HCT116 (cell line): ENCODE measurements around the gene CD300LB. TPM values are rescaled to one million over a fixed set of nuclear protein-coding genes. Genes with fewer than 3 reads are reported as not detected.

Experiments
- ATAC-seq: fragments of 200-7000 bp; cut with Tn5 transposase; 2 replicates; pipeline ENCODE4 v1.9.1; 2020; ENCODE audit warnings: mild to moderate bottlenecking, moderate library complexity
- Bru-seq: library from RNA; stranded (reverse); fragments of 400-500 nt; gene quantifications from one replicate; lab custom pipeline; 2021; lab: Mats Ljungman, UMichigan
- BruChase-seq, 2 experiments: library from RNA; stranded (reverse); fragments of 400-500 nt; gene quantifications; one replicate each; lab custom pipeline; 2021; lab: Mats Ljungman, UMichigan
- BruUV-seq: library from RNA; stranded (reverse); fragments of 400-500 nt; replicated peaks from 2 replicates; lab custom pipeline; 2021; lab: Mats Ljungman, UMichigan
- CTCF ChIA-PET: fragments of 300-600 bp; sonication (Branson Sonifier 250); formaldehyde crosslinking; loops from one replicate; lab custom pipeline; 2021; ENCODE audit warnings: antibody characterized with exemption; lab: Charles Lee
- POLR2A ChIA-PET: fragments of 300-600, 350-600 bp; sonication (Branson Sonifier 250); formaldehyde crosslinking; loops from one replicate; lab custom pipeline; 2021; ENCODE audit warnings: antibody characterized with exemption; lab: Charles Lee
- RAD21 ChIA-PET, 2 experiments: fragments of 300-600 bp; sonication (Branson Sonifier 250); formaldehyde crosslinking; loops; one replicate each; lab custom pipeline; 2023; ENCODE audit warnings: low total read pairs in 2 of 2; ENCODE audit not compliant: uncharacterized antibody in 2 of 2, unreplicated experiment in 2 of 2, low non-redundant PET in 1 of 2; lab: Charles Lee
- DNase-seq: peaks from one replicate; pipeline ENCODE4 v3.0.0-alpha.2; 2010; ENCODE audit warnings: low read depth, low spot score
- H2AFZ ChIP-seq: fragments of 200-600 bp; shearing (Covaris generic), sonication (generic); 2 replicates; pipeline ENCODE4 v1.6.1; 2017; ENCODE audit warnings: low read depth, mixed run types, mixed read lengths, antibody characterized with exemption, low read length; ENCODE audit not compliant: poor library complexity, severe bottlenecking
- H3K27ac ChIP-seq: 2 replicates; pipeline ENCODE4 v1.5.1; 2012; ENCODE audit warnings: low read depth, low read length
- H3K27me3 ChIP-seq: fragments of 200-600 bp; sonication (generic); 2 replicates; pipeline ENCODE4 v1.6.1; 2016; ENCODE audit warnings: mixed run types, low read length, mixed read lengths; ENCODE audit not compliant: insufficient read depth
- H3K36me3 ChIP-seq, 2 experiments: fragments of 200-500 bp in 1 of 2; fragments of 200-600 bp in 1 of 2; sonication (Bioruptor generic) in 1 of 2; sonication (generic) in 1 of 2; 2 replicates each; pipeline versions ENCODE4 v1.5.1 to v1.6.1; 2014 to 2016; ENCODE audit warnings: low read length in 2 of 2, inconsistent platforms in 1 of 2, mixed read lengths in 1 of 2, mixed run types in 1 of 2; ENCODE audit not compliant: insufficient read depth in 2 of 2, control insufficient read depth in 1 of 2
- H3K4me1 ChIP-seq, 2 experiments: fragments of 200-600 bp in 1 of 2; sonication (generic) in 1 of 2; 2 replicates each; pipeline versions ENCODE4 v1.5.1 to v1.6.1; 2012 to 2017; ENCODE audit warnings: low read length in 2 of 2, inconsistent platforms in 1 of 2, mild to moderate bottlenecking in 1 of 2, mixed read lengths in 1 of 2, mixed run types in 1 of 2, moderate library complexity in 1 of 2; ENCODE audit not compliant: insufficient read depth in 2 of 2, control insufficient read depth in 1 of 2
- H3K4me2 ChIP-seq: fragments of 200-600 bp; sonication (generic); 2 replicates; pipeline ENCODE4 v1.6.1; 2017; ENCODE audit warnings: mixed run types, low read length, mixed read lengths
- H3K4me3 ChIP-seq, 2 experiments: fragments of 200-600 bp in 1 of 2; sonication (generic) in 1 of 2; replicated peaks in 1 of 2; 2 replicates each; pipeline ENCODE4 v1.5.1; 2011 to 2016; ENCODE audit warnings: low read length in 2 of 2, control low read depth in 1 of 2, low read depth in 1 of 2, mild to moderate bottlenecking in 1 of 2, mixed read lengths in 1 of 2, mixed run types in 1 of 2
- H3K79me2 ChIP-seq: fragments of 200-600 bp; sonication (generic); 2 replicates; pipeline ENCODE4 v1.6.1; 2017; ENCODE audit warnings: mild to moderate bottlenecking, mixed run types, low read length, moderate library complexity, mixed read lengths; ENCODE audit not compliant: insufficient read depth
- H3K9ac ChIP-seq: fragments of 200-600 bp; sonication (generic); 2 replicates; pipeline ENCODE4 v1.6.1; 2016; ENCODE audit warnings: low read length, mixed read lengths
- H3K9me2 ChIP-seq: fragments of 200-600 bp; sonication (generic), shearing (Covaris generic); 2 replicates; pipeline ENCODE4 v1.6.1; 2017; ENCODE audit warnings: mixed run types, mild to moderate bottlenecking, moderate library complexity; ENCODE audit not compliant: insufficient read depth
- H3K9me3 ChIP-seq, 2 experiments: fragments of 200-500 bp in 1 of 2; fragments of 200-600 bp in 1 of 2; sonication (Bioruptor generic) in 1 of 2; sonication (generic) in 1 of 2; 2 replicates each; pipeline ENCODE4 v1.6.1; 2014 to 2017; ENCODE audit warnings: low read length in 2 of 2, mixed read lengths in 2 of 2, inconsistent platforms in 1 of 2, low read depth in 1 of 2, mild to moderate bottlenecking in 1 of 2, mixed run types in 1 of 2, moderate library complexity in 1 of 2; ENCODE audit not compliant: control insufficient read depth in 1 of 2, insufficient read depth in 1 of 2
- H4K20me1 ChIP-seq: fragments of 200-600 bp; sonication (generic), shearing (Covaris generic); 2 replicates; pipeline ENCODE4 v1.6.1; 2017; ENCODE audit warnings: mixed run types, mild to moderate bottlenecking, moderate library complexity; ENCODE audit not compliant: insufficient read depth
- ATF3 ChIP-seq: IDR thresholded peaks from 2 replicates; pipeline ENCODE4 v1.6.1; 2012
- CTCF ChIP-seq, 3 experiments: fragments of 200-600 bp in 1 of 3; sonication (generic) in 1 of 3; IDR thresholded peaks in 2 of 3; conservative IDR thresholded peaks in 1 of 3; 2 replicates each; pipeline ENCODE4 v1.5.1; 2012 to 2017; ENCODE audit warnings: low read depth in 2 of 3, low read length in 2 of 3, antibody characterized with exemption in 1 of 3, borderline replicate concordance in 1 of 3, control low read depth in 1 of 3, mild to moderate bottlenecking in 1 of 3, mixed read lengths in 1 of 3, mixed run types in 1 of 3, moderate library complexity in 1 of 3; ENCODE audit not compliant: insufficient read depth in 1 of 3
- EGR1 ChIP-seq: IDR thresholded peaks from 2 replicates; pipeline ENCODE4 v1.6.1; 2012; ENCODE audit warnings: low read depth
- EZH2phosphoT487 ChIP-seq: fragments of 200-600 bp; IDR thresholded peaks from 2 replicates; pipeline ENCODE4 v1.6.1; 2018; ENCODE audit warnings: antibody characterized with exemption, borderline replicate concordance
- FOSL1 ChIP-seq: IDR thresholded peaks from 2 replicates; pipeline ENCODE4 v1.6.1; 2012; ENCODE audit warnings: low read depth
- JUND ChIP-seq: IDR thresholded peaks from 2 replicates; pipeline ENCODE4 v1.6.1; 2012
- MAX ChIP-seq: IDR thresholded peaks from 2 replicates; pipeline ENCODE4 v1.6.1; 2012
- POLR2A ChIP-seq: IDR thresholded peaks from 2 replicates; pipeline ENCODE4 v1.7.0; 2011; ENCODE audit warnings: borderline replicate concordance; ENCODE audit not compliant: insufficient read depth, insufficient read length; ENCODE audit errors: extremely low read depth
- RAD21 ChIP-seq: IDR thresholded peaks from 2 replicates; pipeline ENCODE4 v1.6.1; 2012; ENCODE audit warnings: low read depth, mild to moderate bottlenecking
- REST ChIP-seq: IDR thresholded peaks from 2 replicates; pipeline ENCODE4 v1.6.1; 2012; ENCODE audit warnings: low read depth
- SIN3A ChIP-seq: IDR thresholded peaks from 2 replicates; pipeline ENCODE4 v1.6.1; 2012; ENCODE audit warnings: low read depth
- SP1 ChIP-seq: IDR thresholded peaks from 2 replicates; pipeline ENCODE4 v1.6.1; 2012; ENCODE audit warnings: low read depth
- TCF7L2 ChIP-seq: IDR thresholded peaks from 2 replicates; pipeline ENCODE4 v1.7.0; 2011; ENCODE audit warnings: borderline replicate concordance, inconsistent platforms; ENCODE audit not compliant: insufficient read depth, insufficient read length; ENCODE audit errors: extremely low read depth
- YY1 ChIP-seq: IDR thresholded peaks from 2 replicates; pipeline ENCODE4 v1.6.1; 2011; ENCODE audit warnings: low read length, low read depth, moderate library complexity, mild to moderate bottlenecking; ENCODE audit not compliant: insufficient replicate concordance; ENCODE audit errors: extremely low read depth
- ZBTB33 ChIP-seq: IDR thresholded peaks from 2 replicates; pipeline ENCODE4 v1.6.1; 2011; ENCODE audit warnings: mild to moderate bottlenecking, low read length, moderate library complexity; ENCODE audit not compliant: insufficient replicate concordance; ENCODE audit errors: extremely low read depth
- ZFX ChIP-seq: fragments of 450-650 bp; IDR thresholded peaks from 2 replicates; pipeline ENCODE4 v1.6.1; 2017
- ZNF274 ChIP-seq: fragments of 200-500 bp; sonication (Bioruptor generic); IDR thresholded peaks from 2 replicates; pipeline ENCODE4 v1.6.1; 2014; ENCODE audit warnings: mild to moderate bottlenecking, low read depth, low read length, inconsistent platforms
- intact Hi-C: fragments of 100-400 bp; cut with micrococcal nuclease; formaldehyde crosslinking; loops from 2 replicates; pipeline ENCODE4 v1.10.0; 2022
- long read RNA-seq: library from polyadenylated mRNA; unstranded; transcript quantifications from one replicate; pipeline ENCODE4 v2.0.0, GENCODE V29; 2021; ENCODE audit not compliant: unreplicated experiment
- polyA plus RNA-seq: library from polyadenylated mRNA; unstranded; fragments of >200 nt; gene quantifications from 2 replicates; pipeline ENCODE4 v1.2.1, GENCODE V29; 2012; ENCODE audit warnings: missing spikeins
- total RNA-seq: library from RNA; stranded (reverse); gene quantifications from one replicate; pipeline ENCODE4 v1.2.1, GENCODE V29; 2021; ENCODE audit not compliant: unreplicated experiment

Gene CD300LB
- total RNA-seq (not detected), Bru-seq, nascent RNA (not detected), BruChase-seq, experiment 1, labeled RNA remaining after a 6-hour chase (percentile 11 among the genes with signal in this experiment), BruChase-seq, experiment 2, labeled RNA remaining after a 2-hour chase (percentile 10 among the genes with signal in this experiment)
- polyA plus RNA-seq = not detected in 2 replicates
- long read RNA-seq = 0 reads

GRCh38 chr17:74531231-74531761 lies at the start of gene CD300LB:
TSS of gene CD300LB (minus strand) at chr17:74531475. CDS start at chr17:74531350, 125 bp downstream.
- BruUV-seq = no TSS peak
- H3K27me3 ChIP-seq = peaks cover 39% of the 10 kb centered on the region
- DNase-seq (no peak), ATAC-seq (no peak)
- H3K27ac ChIP-seq = no peak within 1 kb of the TSS
- H3K36me3 ChIP-seq = no peaks in the 10 kb centered on the region
- H3K4me1 ChIP-seq = no peaks in the 10 kb centered on the region
- no peak within 1 kb of the TSS for H3K4me2 ChIP-seq
- TF ChIP-seq FOSL1 (no peak), ZBTB33 (no peak), ATF3 (no peak), SIN3A (no peak), EZH2phosphoT487 (no peak), SP1 (no peak), YY1 (no peak), ZFX (no peak), RAD21 (no peak), REST (no peak), POLR2A (no peak), CTCF (IDR thresholded peaks at IDR 0.05 in 2 of 3, conservative IDR thresholded peaks at IDR 0.05 in 1 of 3; ENCODE audit: borderline replicate concordance in 1 of 3, insufficient read depth in 1 of 3, low read depth in 2 of 3, low read length in 2 of 3) (no peak), ZNF274 (no peak), MAX (no peak), JUND (no peak), EGR1 (no peak), TCF7L2 (no peak)
- H3K4me3 ChIP-seq = no peak within 1 kb of the TSS
- ChIA-PET POLR2A (no interaction called here), CTCF (interaction anchor here (3.2 to 4.7 kb wide), 2 partner anchors 151 to 162 kb away, joined by 43 to 49 read pairs; partner anchors contain the start of gene GPR142), RAD21 (no interaction called here)
- no peaks in the 10 kb centered on the region for H3K79me2 ChIP-seq
- H4K20me1 ChIP-seq = no peaks in the 10 kb centered on the region
- H3K9ac ChIP-seq = no peak within 1 kb of the TSS
- intact Hi-C loops = loop anchor here (5.0 kb wide), 1 partner anchor 319 kb away; the partner anchor contains the start of gene TTYH2
- no peaks in the 10 kb centered on the region for H3K9me2 ChIP-seq
- H2AFZ ChIP-seq = no peak within 1 kb of the TSS
- no peaks in the 10 kb centered on the region for H3K9me3 ChIP-seq
